SK-N-SH (cell line): ENCODE results near the gene CELF2. TPM values are rescaled to one million over a fixed set of nuclear protein-coding genes. Genes with fewer than 3 reads are reported as not detected.

Experiments
- CTCF ChIA-PET: fragments of 300-600, 350-600 bp; formaldehyde crosslinking; extraction: SDS; loops from one replicate; lab custom pipeline; 2021; lab: Yijun Ruan, JAX
- POLR2A ChIA-PET: fragments of 350-600 bp; sonication (Branson Sonifier 250); formaldehyde crosslinking; extraction: SDS; loops from one replicate; lab custom pipeline; 2020; ENCODE audit warnings: antibody characterized with exemption, inconsistent platforms; lab: Yijun Ruan, JAX
- DNase-seq: peaks from one replicate; pipeline ENCODE4 v3.0.0; 2012
- H2AFZ ChIP-seq: fragments of 200-600 bp; sonication (generic); 2 replicates; pipeline ENCODE4 v1.8.1; 2016; ENCODE audit warnings: antibody characterized with exemption, mild to moderate bottlenecking, low read depth
- H3F3A ChIP-seq: fragments of 200-600 bp; sonication (generic); replicated peaks from 2 replicates; pipeline ENCODE3; 2016; ENCODE audit warnings: antibody characterized with exemption, mild to moderate bottlenecking; ENCODE audit not compliant: insufficient read depth
- H3K27ac ChIP-seq, 2 experiments: fragments of 200-500 bp in 1 of 2; fragments of 200-600 bp in 1 of 2; sonication (Bioruptor generic) in 1 of 2; sonication (generic), shearing (Covaris generic) in 1 of 2; 2 replicates each; pipeline versions ENCODE4 v1.5.1 to v1.6.1; 2014 to 2016; ENCODE audit warnings: low read depth in 2 of 2, inconsistent platforms in 1 of 2, low read length in 1 of 2, mild to moderate bottlenecking in 1 of 2, mixed read lengths in 1 of 2
- H3K27me3 ChIP-seq: fragments of 200-600 bp; sonication (generic), shearing (Covaris generic); 2 replicates; pipeline ENCODE4 v1.6.1; 2016; ENCODE audit warnings: mixed run types; ENCODE audit not compliant: insufficient read depth
- H3K36me3 ChIP-seq, 2 experiments: fragments of 200-500 bp in 1 of 2; fragments of 200-600 bp in 1 of 2; sonication (Bioruptor generic) in 1 of 2; sonication (generic) in 1 of 2; replicated peaks in 1 of 2; 2 replicates each; pipeline versions ENCODE3 to v1.5.1; 2014 to 2016; ENCODE audit warnings: low read length in 1 of 2, mild to moderate bottlenecking in 1 of 2; ENCODE audit not compliant: insufficient read depth in 2 of 2, control insufficient read depth in 1 of 2
- H3K4me1 ChIP-seq, 2 experiments: fragments of 200-500 bp in 1 of 2; fragments of 200-600 bp in 1 of 2; sonication (Bioruptor generic) in 1 of 2; sonication (generic), shearing (Covaris generic) in 1 of 2; 2 replicates each; pipeline versions ENCODE4 v1.5.1 to v1.6.1; 2014 to 2016; ENCODE audit warnings: low read depth in 1 of 2, low read length in 1 of 2, mixed run types in 1 of 2; ENCODE audit not compliant: insufficient read depth in 2 of 2, control insufficient read depth in 1 of 2
- H3K4me2 ChIP-seq: fragments of 200-600 bp; sonication (generic), shearing (Covaris generic); 2 replicates; pipeline ENCODE4 v1.6.1; 2017; ENCODE audit warnings: mixed run types
- H3K4me3 ChIP-seq, 2 experiments: fragments of 200-500 bp in 1 of 2; fragments of 200-600 bp in 1 of 2; sonication (Bioruptor generic) in 1 of 2; sonication (generic), shearing (Covaris generic) in 1 of 2; 2 replicates each; pipeline versions ENCODE4 v1.5.1 to v1.8.1; 2014 to 2016; ENCODE audit warnings: low read depth in 2 of 2, inconsistent platforms in 1 of 2, low read length in 1 of 2, mild to moderate bottlenecking in 1 of 2, mixed read lengths in 1 of 2, moderate library complexity in 1 of 2
- H3K79me2 ChIP-seq: fragments of 200-600 bp; sonication (generic); 2 replicates; pipeline ENCODE4 v1.8.1; 2017; ENCODE audit warnings: mild to moderate bottlenecking; ENCODE audit not compliant: insufficient read depth
- H3K9ac ChIP-seq: fragments of 200-600 bp; sonication (generic); 2 replicates; pipeline ENCODE4 v1.6.1; 2017; ENCODE audit warnings: mixed run types
- H3K9me2 ChIP-seq: fragments of 200-600 bp; sonication (generic); 2 replicates; pipeline ENCODE4 v1.6.1; 2017; ENCODE audit warnings: mixed run types
- H3K9me3 ChIP-seq: fragments of 200-600 bp; sonication (generic); 2 replicates; pipeline ENCODE4 v1.6.1; 2017; ENCODE audit warnings: mixed run types, mild to moderate bottlenecking, moderate library complexity
- H4K20me1 ChIP-seq: fragments of 200-600 bp; sonication (generic); 2 replicates; pipeline ENCODE4 v1.6.1; 2017; ENCODE audit warnings: mild to moderate bottlenecking, mixed run types; ENCODE audit not compliant: insufficient read depth
- ELF1 ChIP-seq: IDR thresholded peaks from 2 replicates; pipeline ENCODE4 v1.4.0; 2012
- EP300 ChIP-seq, 2 experiments: IDR thresholded peaks; 2 replicates each; pipeline versions ENCODE4 v1.4.0 to v1.6.1; 2012; ENCODE audit warnings: borderline replicate concordance in 1 of 2, low read depth in 1 of 2, low read length in 1 of 2
- FOSL2 ChIP-seq: IDR thresholded peaks from 2 replicates; pipeline ENCODE4 v1.4.0; 2012; ENCODE audit warnings: low read depth, mild to moderate bottlenecking, moderate library complexity, borderline replicate concordance
- MEF2A ChIP-seq: IDR thresholded peaks from 2 replicates; pipeline ENCODE4 v1.4.0; 2012; ENCODE audit warnings: low read depth, borderline replicate concordance
- MXI1 ChIP-seq: IDR thresholded peaks from 2 replicates; pipeline ENCODE4 v1.6.1; 2012; ENCODE audit warnings: mild to moderate bottlenecking, low read depth, low read length, improper control_type of control experiment
- NFIC ChIP-seq: IDR thresholded peaks from 2 replicates; pipeline ENCODE4 v1.4.0; 2012; ENCODE audit warnings: borderline replicate concordance
- NRF1 ChIP-seq: IDR thresholded peaks from 2 replicates; pipeline ENCODE4 v1.6.1; 2012; ENCODE audit warnings: low read depth, mild to moderate bottlenecking, low read length
- PBX3 ChIP-seq: IDR thresholded peaks from 2 replicates; pipeline ENCODE4; 2012
- RCOR1 ChIP-seq: fragments of 150-350 bp; IDR thresholded peaks from 2 replicates; pipeline ENCODE4 v1.6.1; 2017; ENCODE audit warnings: antibody characterized with exemption, low read length
- REST ChIP-seq: IDR thresholded peaks from 2 replicates; pipeline ENCODE4 v1.6.1; 2012; ENCODE audit warnings: mild to moderate bottlenecking, low read depth, low read length, moderate library complexity
- RFX5 ChIP-seq: IDR thresholded peaks from 2 replicates; pipeline ENCODE4 v1.6.1; 2012; ENCODE audit warnings: mild to moderate bottlenecking, improper control_type of control experiment, low read length
- RXRA ChIP-seq: IDR thresholded peaks from 2 replicates; pipeline ENCODE4 v1.4.0; 2012; ENCODE audit warnings: low read depth, mild to moderate bottlenecking, borderline replicate concordance
- SIN3A ChIP-seq: IDR thresholded peaks from 2 replicates; pipeline ENCODE4 v1.6.1; 2012; ENCODE audit warnings: low read depth, mild to moderate bottlenecking, low read length, moderate library complexity, borderline replicate concordance
- SMC3 ChIP-seq: IDR thresholded peaks from 2 replicates; pipeline ENCODE4 v1.6.1; 2012; ENCODE audit warnings: low read depth, low read length, improper control_type of control experiment
- TAF1 ChIP-seq: IDR thresholded peaks from 2 replicates; pipeline ENCODE4 v1.6.1; 2012; ENCODE audit warnings: low read depth, mild to moderate bottlenecking, low read length, moderate library complexity, borderline replicate concordance
- WGBS: methylation state at CpG from one replicate; pipeline ENCODE4 v1.1.6; 2017; ENCODE audit warnings: low lambda C conversion rate; 5-methylcytosine and 5-hydroxymethylcytosine counted together
- polyA plus RNA-seq, 3 experiments: library from polyadenylated mRNA; depleted of rRNA; stranded (reverse); fragments of >200 nt; gene quantifications; 2 replicates each; pipeline ENCODE4 v1.2.3, GENCODE V29; 2012
- TF ChIP-seq, protein P1 (sequence below): fragments of 200-600 bp; sonication (generic); IDR thresholded peaks from 2 replicates; pipeline ENCODE4 v1.6.1; 2017; ENCODE audit warnings: antibody characterized with exemption, mild to moderate bottlenecking, moderate library complexity
- TF ChIP-seq, protein P2 (sequence below): IDR thresholded peaks from 2 replicates; pipeline ENCODE4 v1.4.0; 2012; ENCODE audit warnings: low read depth, borderline replicate concordance

The CELF2 gene
- polyA plus RNA-seq, 1 of the 3 experiments (the other 2 are of a cell fraction), result 0.03 TPM

DNA sequence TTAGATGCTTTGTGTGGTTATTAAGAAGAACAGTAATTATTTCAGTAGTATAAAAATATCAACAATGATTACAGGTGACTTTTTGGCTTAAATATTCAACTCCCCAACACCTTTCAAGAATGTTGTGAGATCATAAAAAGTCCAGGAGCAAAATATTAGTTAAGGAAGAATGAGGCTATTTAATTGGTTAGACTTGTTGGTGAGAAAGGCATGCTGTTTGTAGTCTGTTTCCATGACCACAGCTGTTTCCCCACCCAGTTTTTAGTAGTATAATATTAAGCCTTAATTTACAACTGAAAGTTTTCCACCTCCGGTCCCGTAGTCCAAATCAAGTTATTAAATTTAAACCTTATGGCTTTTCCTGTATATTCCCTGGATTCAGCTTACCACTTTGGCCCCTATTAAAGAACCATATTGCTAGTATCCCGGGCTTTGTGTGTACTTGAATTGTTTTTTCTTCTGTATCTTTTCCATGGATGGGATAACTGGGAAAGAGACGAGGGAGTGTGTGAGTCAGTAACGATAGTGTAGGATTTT, 133.3 kb downstream of the CELF2 start:
- no peak overlapping the region for H3K4me3 ChIP-seq
- H3K9me3 ChIP-seq, result no peaks in the 10 kb centered on the region
- ChIA-PET POLR2A (no interaction called here), CTCF (interaction anchor here (1.0 kb wide), 1 partner anchor 13 kb away, joined by 4 read pairs; no protein-coding TSS in a partner anchor)
- TF ChIP-seq RXRA (no peak), RFX5 (no peak), SMC3 (no peak), REST (no peak), MXI1 (no peak), NFIC (no peak), PBX3 (no peak)
- TF ChIP-seq, protein P1, sequence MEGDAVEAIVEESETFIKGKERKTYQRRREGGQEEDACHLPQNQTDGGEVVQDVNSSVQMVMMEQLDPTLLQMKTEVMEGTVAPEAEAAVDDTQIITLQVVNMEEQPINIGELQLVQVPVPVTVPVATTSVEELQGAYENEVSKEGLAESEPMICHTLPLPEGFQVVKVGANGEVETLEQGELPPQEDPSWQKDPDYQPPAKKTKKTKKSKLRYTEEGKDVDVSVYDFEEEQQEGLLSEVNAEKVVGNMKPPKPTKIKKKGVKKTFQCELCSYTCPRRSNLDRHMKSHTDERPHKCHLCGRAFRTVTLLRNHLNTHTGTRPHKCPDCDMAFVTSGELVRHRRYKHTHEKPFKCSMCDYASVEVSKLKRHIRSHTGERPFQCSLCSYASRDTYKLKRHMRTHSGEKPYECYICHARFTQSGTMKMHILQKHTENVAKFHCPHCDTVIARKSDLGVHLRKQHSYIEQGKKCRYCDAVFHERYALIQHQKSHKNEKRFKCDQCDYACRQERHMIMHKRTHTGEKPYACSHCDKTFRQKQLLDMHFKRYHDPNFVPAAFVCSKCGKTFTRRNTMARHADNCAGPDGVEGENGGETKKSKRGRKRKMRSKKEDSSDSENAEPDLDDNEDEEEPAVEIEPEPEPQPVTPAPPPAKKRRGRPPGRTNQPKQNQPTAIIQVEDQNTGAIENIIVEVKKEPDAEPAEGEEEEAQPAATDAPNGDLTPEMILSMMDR, result no peak
- H3K9me2 ChIP-seq, result no peaks in the 10 kb centered on the region
- 29% methylated on average over 5 of the region's 5 CpGs for WGBS
- H3K79me2 ChIP-seq, result no peaks in the 10 kb centered on the region
- H3K36me3 ChIP-seq, result no peaks in the 10 kb centered on the region
- no peak overlapping the region for H3K9ac ChIP-seq
- no peaks in the 10 kb centered on the region for H4K20me1 ChIP-seq
- H3K4me1 ChIP-seq, result peaks cover 0 to 7% of the 10 kb centered on the region in 2 experiments; a peak in 2 of 4 replicates
- H3F3A ChIP-seq, result no peaks in the 10 kb centered on the region
- DNase-seq, result no peak
- H3K27me3 ChIP-seq, result no peaks in the 10 kb centered on the region
- no peak overlapping the region for H3K27ac ChIP-seq
- no peak overlapping the region for H2AFZ ChIP-seq
- no peak overlapping the region for H3K4me2 ChIP-seq

- H3K4me2 ChIP-seq, result no peak overlapping the region
- CTCF ChIA-PET, result interaction anchor here (1.2 to 1.5 kb wide), 2 partner anchors 13 to 117 kb away, joined by 3 to 5 read pairs; no protein-coding TSS in a partner anchor
- H3F3A ChIP-seq, result no peaks in the 10 kb centered on the region
- H2AFZ ChIP-seq, result no peak overlapping the region
- H3K36me3 ChIP-seq, result no peaks in the 10 kb centered on the region
- no peaks in the 10 kb centered on the region for H4K20me1 ChIP-seq
- no peak overlapping the region for H3K27ac ChIP-seq
- H3K9ac ChIP-seq, result no peak overlapping the region
- H3K9me2 ChIP-seq, result no peaks in the 10 kb centered on the region
- no peaks in the 10 kb centered on the region for H3K9me3 ChIP-seq
- no peaks in the 10 kb centered on the region; a peak in 1 of 4 replicates for H3K4me1 ChIP-seq
- H3K27me3 ChIP-seq, result no peaks in the 10 kb centered on the region
- WGBS, result 22% methylated on average over 5 of the region's 5 CpGs
- no peak for DNase-seq
- H3K79me2 ChIP-seq, result no peaks in the 10 kb centered on the region
- POLR2A ChIA-PET, result no interaction called here
- H3K4me3 ChIP-seq, result no peak overlapping the region
- TF ChIP-seq, protein P2, sequence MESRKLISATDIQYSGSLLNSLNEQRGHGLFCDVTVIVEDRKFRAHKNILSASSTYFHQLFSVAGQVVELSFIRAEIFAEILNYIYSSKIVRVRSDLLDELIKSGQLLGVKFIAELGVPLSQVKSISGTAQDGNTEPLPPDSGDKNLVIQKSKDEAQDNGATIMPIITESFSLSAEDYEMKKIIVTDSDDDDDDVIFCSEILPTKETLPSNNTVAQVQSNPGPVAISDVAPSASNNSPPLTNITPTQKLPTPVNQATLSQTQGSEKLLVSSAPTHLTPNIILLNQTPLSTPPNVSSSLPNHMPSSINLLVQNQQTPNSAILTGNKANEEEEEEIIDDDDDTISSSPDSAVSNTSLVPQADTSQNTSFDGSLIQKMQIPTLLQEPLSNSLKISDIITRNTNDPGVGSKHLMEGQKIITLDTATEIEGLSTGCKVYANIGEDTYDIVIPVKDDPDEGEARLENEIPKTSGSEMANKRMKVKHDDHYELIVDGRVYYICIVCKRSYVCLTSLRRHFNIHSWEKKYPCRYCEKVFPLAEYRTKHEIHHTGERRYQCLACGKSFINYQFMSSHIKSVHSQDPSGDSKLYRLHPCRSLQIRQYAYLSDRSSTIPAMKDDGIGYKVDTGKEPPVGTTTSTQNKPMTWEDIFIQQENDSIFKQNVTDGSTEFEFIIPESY, result no peak
- TF ChIP-seq MEF2A (no peak), TAF1 (no peak), RCOR1 (no peak), PBX3 (no peak), NRF1 (no peak), SMC3 (no peak), ELF1 (no peak), FOSL2 (no peak), SIN3A (no peak), EP300 (IDR thresholded peaks at IDR 0.05; ENCODE audit: borderline replicate concordance in 1 of 2, low read depth in 1 of 2, low read length in 1 of 2) (no peak)
Observed at GRCh38 chr10:11152801-11153200, 135.1 kb downstream of the CELF2 start.
